HFF-Myc (cell line): Measurements from ENCODE around the gene KRTAP5-6.
"Not testable (repeated sequence)": the region's sequence is repeated elsewhere in the genome, so short reads cannot be mapped to it uniquely, and the experiment has no call there.

Source experiments
- DNase-seq: peaks from one replicate; pipeline ENCODE4 v3.0.0-alpha.2; 2011; ENCODE audit warnings: low read depth; ENCODE audit errors: extremely low read depth
- H3K4me3 ChIP-seq: replicated peaks from 2 replicates; pipeline ENCODE4 v1.5.1; 2011; ENCODE audit warnings: low read depth, mild to moderate bottlenecking, control low read depth, low read length
- CTCF ChIP-seq: IDR thresholded peaks from 2 replicates; pipeline ENCODE4 v1.5.1; 2012; ENCODE audit warnings: mild to moderate bottlenecking, low read depth, low read length, control low read depth; ENCODE audit errors: missing control alignments

The KRTAP5-6 gene

GRCh38 chr11:1655168-1656060 is 41.6 kb upstream of the KRTAP5-6 start:
- DNase-seq, result no peak
- no peak for TF ChIP-seq CTCF
- no peak overlapping the region for H3K4me3 ChIP-seq

- TF ChIP-seq CTCF, result no peak
- H3K4me3 ChIP-seq, result no peak overlapping the region
- DNase-seq, result no peak
These were observed 40.9 kb upstream of the KRTAP5-6 start for GRCh38 chr11:1656061-1656441.

DNA sequence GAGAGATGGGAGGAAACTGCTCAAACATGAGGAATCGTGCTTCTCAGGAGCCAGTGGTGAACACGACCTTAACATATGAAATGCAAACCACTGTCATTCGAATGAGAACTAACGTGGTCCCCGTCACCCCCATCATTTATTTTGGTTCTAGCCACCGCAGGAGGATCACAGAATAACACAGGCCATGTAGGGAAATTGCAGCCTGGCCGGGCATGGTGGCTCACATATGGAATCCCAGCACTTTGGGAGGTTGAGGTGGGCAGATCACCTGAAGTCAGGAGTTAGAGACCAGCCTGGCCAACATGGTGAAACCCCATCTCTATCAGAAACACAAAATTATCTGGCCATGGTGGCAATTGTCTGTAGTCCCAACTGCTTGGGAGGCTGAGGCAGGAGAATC is 40.3 kb upstream of the KRTAP5-6 start:
- no peak overlapping the region for H3K4me3 ChIP-seq
- no peak for TF ChIP-seq CTCF
- DNase-seq, result no peak

GRCh38 chr11:1659506-1659905 is 37.5 kb upstream of the KRTAP5-6 start:
- TF ChIP-seq CTCF, result no peak
- no peak overlapping the region for H3K4me3 ChIP-seq
- no peak for DNase-seq

- DNase-seq, result no peak
- TF ChIP-seq CTCF, result no peak
- no peak overlapping the region for H3K4me3 ChIP-seq
These were observed 36.7 kb upstream of the KRTAP5-6 start for GRCh38 chr11:1660111-1660867.

- not testable (repeated sequence) for H3K4me3 ChIP-seq, DNase-seq
These were observed 35.3 kb upstream of the KRTAP5-6 start for GRCh38 chr11:1661454-1662269.

GRCh38 chr11:1662699-1663283 is 34.2 kb upstream of the KRTAP5-6 start:
- not testable (repeated sequence) for DNase-seq, H3K4me3 ChIP-seq
